EH (cell line): Measurements from ENCODE around the gene TLL1.

Experiments used
- DNase-seq: peaks from one replicate; pipeline ENCODE4 v3.0.0-alpha.2; 2015; ENCODE audit warnings: low read depth

Gene TLL1

GRCh38 chr4:165894159-165894558 is 21.1 kb downstream of the TLL1 start:
- no peak for DNase-seq

- peak; percentile 43 for DNase-seq
Observed at GRCh38 chr4:165905405-165906027, 32.5 kb downstream of the TLL1 start.

- no peak for DNase-seq
Observed at GRCh38 chr4:165906272-165906671, 33.2 kb downstream of the TLL1 start.

- DNase-seq, result no peak
Observed at GRCh38 chr4:165909947-165910346, 36.9 kb downstream of the TLL1 start.

- DNase-seq, result peak; percentile 6
Observed at GRCh38 chr4:165915215-165915614, 42.2 kb downstream of the TLL1 start.

- DNase-seq, result no peak
Observed at GRCh38 chr4:165921546-165921945, 48.5 kb downstream of the TLL1 start.

- no peak for DNase-seq
Observed at GRCh38 chr4:165922747-165923146, 49.7 kb downstream of the TLL1 start.

- no peak for DNase-seq
Observed at GRCh38 chr4:165926307-165926706, 53.3 kb downstream of the TLL1 start.

GRCh38 chr4:165927366-165927765 is 54.3 kb downstream of the TLL1 start:
- no peak for DNase-seq

- no peak for DNase-seq
Observed at GRCh38 chr4:165927815-165928214, 54.8 kb downstream of the TLL1 start.

GRCh38 chr4:165928601-165929000 is 55.6 kb downstream of the TLL1 start:
- DNase-seq, result no peak

- DNase-seq, result no peak
Observed at GRCh38 chr4:165929662-165930061, 56.6 kb downstream of the TLL1 start.

- DNase-seq, result no peak
Observed at GRCh38 chr4:165931741-165932140, 58.7 kb downstream of the TLL1 start.

- DNase-seq, result no peak
Observed at GRCh38 chr4:165944900-165945299, 71.9 kb downstream of the TLL1 start.

- DNase-seq, result peak; percentile 6
Observed at GRCh38 chr4:165945991-165946390, 73.0 kb downstream of the TLL1 start.

- no peak for DNase-seq
Observed at GRCh38 chr4:165947019-165947418, 74.0 kb downstream of the TLL1 start.

- no peak for DNase-seq
Observed at GRCh38 chr4:165953181-165953580, 80.1 kb downstream of the TLL1 start.

GRCh38 chr4:165963621-165964020 is 90.6 kb downstream of the TLL1 start:
- DNase-seq, result no peak

- DNase-seq, result no peak
Observed at GRCh38 chr4:165964591-165964990, 91.6 kb downstream of the TLL1 start.

- peak; percentile 29 for DNase-seq
Observed at GRCh38 chr4:165965503-165965902, 92.5 kb downstream of the TLL1 start.

- no peak for DNase-seq
Observed at GRCh38 chr4:165966833-165967232, 93.8 kb downstream of the TLL1 start.

GRCh38 chr4:165967486-165967885 is 94.4 kb downstream of the TLL1 start:
- peak; percentile 65 for DNase-seq

GRCh38 chr4:165970703-165971420 is 97.8 kb downstream of the TLL1 start:
- no peak for DNase-seq

GRCh38 chr4:165971446-165971845 is 98.4 kb downstream of the TLL1 start:
- DNase-seq, result no peak
